H9 (cell line): ENCODE results near the gene TMEM107. TPM values are rescaled to one million over a fixed set of nuclear protein-coding genes. Genes with fewer than 3 reads are reported as not detected.

Experiments used
- DNase-seq: peaks from one replicate; pipeline ENCODE4 v3.0.0-alpha.2; 2017
- H2AFZ ChIP-seq: one replicate; pipeline ENCODE4 v1.6.1; 2013; ENCODE audit warnings: mild to moderate bottlenecking, low read length, control low read depth, moderate library complexity
- H2AK5ac ChIP-seq: 2 replicates; pipeline ENCODE4 v1.6.1; 2013; ENCODE audit warnings: low read length, control low read depth, mixed read lengths; ENCODE audit not compliant: insufficient read length
- H2BK120ac ChIP-seq: one replicate; pipeline ENCODE4 v1.6.1; 2013; ENCODE audit warnings: low read depth, mild to moderate bottlenecking, low read length, control low read depth, inconsistent platforms; ENCODE audit not compliant: poor library complexity, severe bottlenecking
- H2BK12ac ChIP-seq: 2 replicates; pipeline ENCODE4 v1.6.1; 2013; ENCODE audit warnings: low read length, control low read depth, mixed read lengths, low read depth; ENCODE audit not compliant: insufficient read length
- H2BK15ac ChIP-seq: 2 replicates; pipeline ENCODE4 v1.6.1; 2013; ENCODE audit warnings: low read depth, low read length, control low read depth
- H2BK20ac ChIP-seq: one replicate; pipeline ENCODE4 v1.6.1; 2013; ENCODE audit warnings: low read depth, mild to moderate bottlenecking, low read length, control low read depth, inconsistent platforms; ENCODE audit not compliant: poor library complexity, severe bottlenecking
- H2BK5ac ChIP-seq: 2 replicates; pipeline ENCODE4 v1.6.1; 2013; ENCODE audit warnings: low read length, control low read depth, mixed read lengths; ENCODE audit not compliant: insufficient read length
- H3K14ac ChIP-seq: 2 replicates; pipeline ENCODE4 v1.6.1; 2013; ENCODE audit warnings: low read length, control low read depth; ENCODE audit not compliant: insufficient read depth
- H3K18ac ChIP-seq: 2 replicates; pipeline ENCODE4 v1.6.1; 2013; ENCODE audit warnings: low read depth, mild to moderate bottlenecking, mixed read lengths, low read length, control low read depth; ENCODE audit not compliant: insufficient read length
- H3K23ac ChIP-seq: 2 replicates; pipeline ENCODE4 v1.6.1; 2013; ENCODE audit warnings: low read length, control low read depth, mixed read lengths, low read depth; ENCODE audit not compliant: insufficient read length
- H3K23me2 ChIP-seq: 2 replicates; pipeline ENCODE4 v1.6.1; 2013; ENCODE audit warnings: low read depth, mild to moderate bottlenecking, mixed read lengths, low read length, control low read depth; ENCODE audit not compliant: insufficient read length, poor library complexity, severe bottlenecking
- H3K27ac ChIP-seq: 2 replicates; pipeline ENCODE4 v1.5.1; 2013; ENCODE audit warnings: low read length, control low read depth, mixed read lengths, low read depth; ENCODE audit not compliant: insufficient read length
- H3K27me3 ChIP-seq: 2 replicates; pipeline ENCODE4 v1.6.1; 2013; ENCODE audit warnings: low read length, control low read depth, inconsistent platforms; ENCODE audit not compliant: insufficient read depth
- H3K4ac ChIP-seq: 2 replicates; pipeline ENCODE4 v1.6.1; 2013; ENCODE audit warnings: low read depth, mild to moderate bottlenecking, control low read depth, inconsistent platforms, low read length, moderate library complexity
- H3K4me1 ChIP-seq: 2 replicates; pipeline ENCODE4 v1.6.1; 2013; ENCODE audit warnings: low read length, control low read depth, inconsistent platforms; ENCODE audit not compliant: insufficient read depth
- H3K4me2 ChIP-seq: 2 replicates; pipeline ENCODE4 v1.6.1; 2013; ENCODE audit warnings: low read length, control low read depth, mixed read lengths; ENCODE audit not compliant: insufficient read length, insufficient read depth
- H3K56ac ChIP-seq: 2 replicates; pipeline ENCODE4 v1.6.1; 2013; ENCODE audit warnings: low read depth, mild to moderate bottlenecking, mixed read lengths, low read length, control low read depth; ENCODE audit not compliant: insufficient read length
- H3K79me1 ChIP-seq: 2 replicates; pipeline ENCODE4 v1.6.1; 2013; ENCODE audit warnings: low read depth, mild to moderate bottlenecking, moderate library complexity, low read length, control low read depth, inconsistent platforms; ENCODE audit not compliant: insufficient read depth, poor library complexity, severe bottlenecking
- H3K79me2 ChIP-seq: 2 replicates; pipeline ENCODE4 v1.6.1; 2013; ENCODE audit warnings: low read length, control low read depth, inconsistent platforms; ENCODE audit not compliant: insufficient read depth
- H3K9ac ChIP-seq: 2 replicates; pipeline ENCODE4 v1.6.1; 2013; ENCODE audit warnings: low read length, control low read depth, mixed read lengths; ENCODE audit not compliant: insufficient read length; ENCODE audit errors: extremely low read depth
- H3K9me3 ChIP-seq: one replicate; pipeline ENCODE4 v1.6.1; 2013; ENCODE audit warnings: low read depth, low read length, inconsistent platforms; ENCODE audit not compliant: control insufficient read depth
- H3T11ph ChIP-seq: one replicate; pipeline ENCODE4 v1.6.1; 2013; ENCODE audit warnings: mild to moderate bottlenecking, low read length, control low read depth, inconsistent platforms
- H4K20me1 ChIP-seq: one replicate; pipeline ENCODE4 v1.6.1; 2013; ENCODE audit not compliant: control insufficient read depth, insufficient read length, insufficient read depth
- H4K5ac ChIP-seq: 2 replicates; pipeline ENCODE4 v1.6.1; 2013; ENCODE audit warnings: low read depth, mild to moderate bottlenecking, mixed read lengths, low read length, control low read depth; ENCODE audit not compliant: insufficient read length
- H4K8ac ChIP-seq: replicated peaks from 2 replicates; pipeline ENCODE4 v1.6.1; 2013; ENCODE audit warnings: low read length, control low read depth, mixed read lengths, low read depth; ENCODE audit not compliant: insufficient read length
- H4K91ac ChIP-seq: 2 replicates; pipeline ENCODE4 v1.6.1; 2013; ENCODE audit warnings: low read depth, mild to moderate bottlenecking, moderate library complexity, mixed read lengths, low read length, control low read depth; ENCODE audit not compliant: insufficient read length
- H3K27ac Mint-ChIP-seq, 3 experiments: 2 replicates in 2 of 3; 3 replicates in 1 of 3; pipeline ENCODE4 v1.8.0; 2020 to 2021; ENCODE audit warnings: mixed read lengths in 3 of 3, mild to moderate bottlenecking in 1 of 3, moderate library complexity in 1 of 3
- H3K27me3 Mint-ChIP-seq: 2 replicates; pipeline ENCODE4 v1.8.0; 2021; ENCODE audit warnings: low read depth, mild to moderate bottlenecking, moderate library complexity, mixed read lengths
- H3K36me3 Mint-ChIP-seq, 3 experiments: 2 replicates in 2 of 3; 3 replicates in 1 of 3; pipeline ENCODE4 v1.8.0; 2020 to 2021; ENCODE audit warnings: low read depth in 3 of 3, mixed read lengths in 3 of 3; ENCODE audit not compliant: insufficient read depth in 1 of 3
- H3K4me1 Mint-ChIP-seq, 2 experiments: 2 replicates each; pipeline ENCODE4 v1.8.0; 2020; ENCODE audit warnings: mixed read lengths in 2 of 2
- H3K4me3 Mint-ChIP-seq, 2 experiments: 2 replicates in 1 of 2; 3 replicates in 1 of 2; pipeline ENCODE4 v1.8.0; 2020 to 2021; ENCODE audit warnings: mild to moderate bottlenecking in 2 of 2, mixed read lengths in 2 of 2, moderate library complexity in 1 of 2
- H3K9me3 Mint-ChIP-seq, 2 experiments: 2 replicates in 1 of 2; 3 replicates in 1 of 2; pipeline ENCODE4 v1.8.0; 2020; ENCODE audit warnings: mild to moderate bottlenecking in 2 of 2, mixed read lengths in 2 of 2, moderate library complexity in 1 of 2
- CTCF ChIP-seq: fragments of 200-600 bp; sonication (generic); conservative IDR thresholded peaks from 3 replicates; pipeline ENCODE4 v1.8.0; 2021; ENCODE audit warnings: antibody characterized with exemption, mild to moderate bottlenecking
- WGBS: extraction: QIAGEN DNeasy Blood & Tissue Kit; methylation state at CpG from one replicate; pipeline ENCODE4 v1.1.7; 2013; ENCODE audit warnings: missing lambda C conversion rate, low lambda C conversion rate, mixed read lengths; ENCODE audit not compliant: insufficient read length; ENCODE audit errors: extremely low coverage; 5-methylcytosine and 5-hydroxymethylcytosine counted together
- total RNA-seq: library from RNA; stranded (reverse); gene quantifications from 2 replicates; pipeline ENCODE4 v1.2.1, GENCODE V29; 2021

Gene TMEM107
- total RNA-seq, 1 experiment from 2014 or later: 12.7 TPM

- Histone ChIP-seq H3K23ac (no peak overlapping the region), H3K4me1 (no peaks in the 10 kb centered on the region), H2BK12ac (no peak overlapping the region), H2BK5ac (no peak overlapping the region), H3K27me3 (no peaks in the 10 kb centered on the region), H3K23me2 (peaks cover 5% of the 10 kb centered on the region), H2AFZ (no peak overlapping the region), H3K27ac (no peak overlapping the region), H3K9me3 (no peaks in the 10 kb centered on the region), H3K79me1 (no peaks in the 10 kb centered on the region), H2BK120ac (no peak overlapping the region), H3K18ac (no peak overlapping the region), H3K9ac (no peak overlapping the region), H4K20me1 (no peaks in the 10 kb centered on the region), H2BK15ac (no peak overlapping the region), H3K79me2 (no peaks in the 10 kb centered on the region), H4K5ac (no peak overlapping the region), H2BK20ac (no peak overlapping the region), H2AK5ac (no peak overlapping the region), H4K91ac (no peak overlapping the region), H3T11ph (no peak overlapping the region), H3K4me2 (no peak overlapping the region), H4K8ac (no peak overlapping the region), H3K56ac (no peak overlapping the region), H3K4ac (no peak overlapping the region), H3K14ac (no peak overlapping the region)
- no CpG with 5 or more reads among the region's 4 CpGs for WGBS
- H3K4me3 Mint-ChIP-seq: peak overlapping the region in 1 of 2 experiments; percentile 21; a peak in 2 of 5 replicates
- peaks cover 5 to 20% of the 10 kb centered on the region in 2 experiments for H3K4me1 Mint-ChIP-seq
- no peaks in the 10 kb centered on the region for H3K36me3 Mint-ChIP-seq
- H3K27me3 Mint-ChIP-seq: peaks cover 23% of the 10 kb centered on the region
- no peaks in the 10 kb centered on the region for H3K9me3 Mint-ChIP-seq
- H3K27ac Mint-ChIP-seq: peak overlapping the region in 1 of 3 experiments; percentile 62; a peak in 2 of 7 replicates
- DNase-seq: no peak
- no peak for TF ChIP-seq CTCF
These were observed 42.2 kb downstream of the TMEM107 start for GRCh38 chr17:8133941-8134340.
